GM18873 (cell line): ENCODE results near the gene IPO9.
"Not testable (repeated sequence)": the region's sequence is repeated elsewhere in the genome, so short reads cannot be mapped to it uniquely, and the experiment has no call there.

ENCODE experiments used
- ATAC-seq: cut with Tn5 transposase; IDR thresholded peaks from one replicate; pipeline ENCODE4 v1.9.1; 2021; ENCODE audit warnings: mild to moderate bottlenecking, moderate library complexity, moderate number of reproducible peaks; ENCODE audit not compliant: unreplicated experiment, low FRiP score

The IPO9 gene

DNA sequence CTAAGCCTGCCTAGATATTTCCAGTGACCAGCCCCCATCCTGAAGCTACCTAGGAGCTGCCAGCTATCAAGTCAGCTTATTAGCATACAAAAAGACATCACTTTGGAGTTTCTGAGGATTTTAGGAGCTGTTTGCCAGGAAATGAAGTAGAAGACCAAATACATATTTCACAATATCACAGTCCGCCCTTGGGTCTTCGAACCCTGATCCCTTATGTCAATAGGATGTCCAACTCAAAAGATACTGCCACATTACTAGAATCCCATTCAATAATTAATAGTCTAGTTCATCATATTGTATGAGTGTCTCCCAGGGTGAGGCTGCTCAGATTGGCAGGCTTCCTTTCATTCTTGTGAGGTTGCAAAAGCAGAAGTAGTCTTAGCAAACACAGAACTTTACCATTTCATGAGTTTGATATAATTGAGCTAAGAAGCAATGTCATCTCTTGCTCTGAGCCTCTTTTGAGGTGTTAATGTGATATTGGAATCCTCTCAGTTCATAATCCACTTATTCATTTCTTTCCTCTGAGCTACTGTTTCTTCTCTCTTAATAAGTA, 13.6 kb downstream of the IPO9 start:
- no peak for ATAC-seq

DNA sequence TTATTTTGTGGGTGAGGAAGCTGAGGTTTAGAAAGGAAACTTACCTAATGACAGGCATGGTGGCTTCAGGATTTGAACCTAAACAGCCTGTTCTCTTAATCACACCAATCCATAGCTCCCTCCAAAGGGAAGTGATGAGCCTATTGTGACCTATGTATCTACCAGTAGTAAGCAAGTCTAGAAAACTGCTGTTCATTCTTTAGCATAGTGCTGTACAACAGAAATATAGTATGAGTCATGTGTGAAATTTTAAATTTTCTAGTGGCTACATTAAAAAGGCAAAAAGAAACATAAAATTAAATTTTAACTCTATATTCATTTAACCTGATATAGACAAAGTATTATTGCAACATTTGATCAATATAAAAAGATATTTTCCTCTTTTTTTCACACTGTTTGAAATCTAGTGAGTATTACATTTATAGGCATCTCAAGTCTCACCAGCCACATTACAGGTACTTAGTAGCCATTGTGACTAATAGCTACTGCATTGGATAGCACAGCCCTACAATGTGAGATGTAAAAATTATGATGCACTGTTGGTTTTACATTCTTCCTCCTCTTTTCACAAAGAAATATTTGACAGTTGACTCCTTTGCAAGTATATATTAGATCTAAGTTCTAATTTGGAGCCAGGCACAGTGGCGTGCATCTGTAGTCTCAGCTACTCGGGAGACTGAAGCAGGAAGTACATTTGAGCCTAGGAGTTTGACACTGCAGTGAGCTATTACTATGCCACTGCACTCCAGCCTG, 16.6 kb downstream of the IPO9 start:
- ATAC-seq: no peak

DNA sequence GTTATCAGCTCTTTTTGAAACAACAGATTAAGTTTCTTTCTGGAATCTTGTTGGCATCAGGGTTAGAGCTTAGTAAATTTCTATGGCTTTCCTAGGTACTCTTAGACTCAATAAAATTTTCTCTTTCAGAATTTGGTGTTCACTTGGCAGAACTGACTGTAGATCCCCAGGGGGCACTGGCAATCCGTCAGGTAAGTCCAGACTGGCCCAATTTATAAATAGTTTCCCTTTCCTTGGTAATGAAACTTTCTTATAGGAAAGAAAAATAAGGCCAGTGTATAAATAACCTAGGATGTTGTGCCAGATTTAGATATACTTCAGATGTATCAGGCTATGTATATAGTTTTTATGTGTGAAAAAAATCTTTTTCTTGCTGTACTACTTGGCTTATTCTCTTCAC, 18.2 kb downstream of the IPO9 start:
- ATAC-seq: no peak

DNA sequence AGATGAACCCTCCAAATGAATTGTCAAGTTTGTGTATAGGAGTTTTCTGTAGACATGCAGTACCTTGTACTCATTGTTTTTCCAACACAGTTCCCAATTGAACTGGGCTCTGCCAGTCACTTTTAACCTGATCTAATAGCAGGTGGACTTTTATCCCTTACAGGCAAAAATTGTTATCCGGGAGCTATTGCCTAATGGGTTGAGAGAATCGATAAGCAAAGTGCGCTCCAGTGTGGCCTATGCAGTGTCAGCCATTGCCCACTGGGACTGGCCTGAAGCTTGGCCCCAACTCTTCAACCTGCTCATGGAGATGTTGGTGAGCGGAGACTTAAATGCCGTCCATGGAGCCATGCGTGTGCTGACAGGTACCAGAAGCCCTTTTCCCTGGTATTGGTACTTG, 19.3 kb downstream of the IPO9 start:
- no peak for ATAC-seq

DNA sequence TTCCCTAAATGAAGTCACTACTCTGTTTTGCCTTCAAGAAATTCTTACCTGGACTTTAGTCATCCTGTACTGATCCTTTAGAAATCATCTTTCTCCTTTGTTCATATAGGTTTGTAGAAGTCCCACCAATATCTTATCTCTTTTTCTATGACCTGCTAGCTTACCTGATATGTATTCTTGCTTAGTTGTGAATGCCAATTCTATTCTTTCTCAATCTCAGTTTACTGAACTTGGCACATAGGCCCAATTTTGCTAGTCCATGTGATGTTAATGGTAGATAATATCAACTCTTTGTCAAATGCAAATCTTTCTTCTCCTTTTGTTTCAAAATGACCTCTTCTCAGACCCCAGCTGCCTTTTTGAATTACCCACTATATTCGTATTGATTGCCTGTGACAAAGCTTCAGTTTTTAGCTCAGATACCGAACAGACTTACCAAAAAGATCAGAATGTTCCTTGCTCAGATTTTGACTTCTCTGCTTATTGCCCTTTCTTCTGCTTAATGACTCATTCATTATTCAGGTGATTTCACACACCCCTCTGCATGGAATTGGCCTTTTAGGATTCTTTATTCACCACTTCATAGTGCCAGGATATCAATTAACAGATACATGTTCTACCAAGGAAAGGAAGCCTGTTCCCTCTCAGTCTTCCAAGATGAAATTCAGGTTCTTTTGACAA, 20.6 kb downstream of the IPO9 start:
- no peak for ATAC-seq

DNA sequence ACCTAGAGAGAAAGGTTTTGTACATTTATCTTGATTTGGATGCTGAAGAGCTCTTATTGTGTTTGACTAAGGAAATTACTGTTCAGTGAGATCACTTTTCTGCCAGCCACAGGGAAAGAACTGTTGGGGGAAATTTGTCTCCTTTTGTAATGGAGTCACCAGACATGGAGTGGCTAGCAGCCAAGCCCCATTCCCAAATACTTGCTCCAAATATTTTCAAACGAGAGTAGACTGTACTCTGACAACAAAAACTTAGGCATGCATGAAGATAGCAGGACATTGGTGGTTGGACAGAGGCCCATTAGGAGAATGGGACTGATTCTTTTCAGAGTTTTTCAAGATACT, 21.1 kb downstream of the IPO9 start:
- ATAC-seq: no peak

DNA sequence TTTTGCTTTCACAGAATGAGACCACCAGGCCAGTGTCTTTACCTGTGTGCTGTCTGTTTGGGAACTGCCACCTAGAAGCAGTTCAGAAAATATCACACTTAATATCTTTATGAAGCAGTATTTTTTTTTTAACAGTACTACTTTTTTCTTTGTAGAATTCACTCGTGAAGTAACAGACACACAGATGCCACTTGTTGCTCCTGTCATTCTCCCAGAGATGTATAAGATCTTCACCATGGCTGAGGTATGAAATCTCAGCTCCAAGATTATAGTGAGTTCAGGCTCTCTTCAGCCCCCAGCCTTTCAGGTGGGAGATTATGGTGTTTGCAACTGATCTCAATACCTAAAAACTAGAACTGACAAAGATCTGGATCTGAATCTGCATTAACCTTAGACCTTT, 23.0 kb downstream of the IPO9 start:
- ATAC-seq: no peak

DNA sequence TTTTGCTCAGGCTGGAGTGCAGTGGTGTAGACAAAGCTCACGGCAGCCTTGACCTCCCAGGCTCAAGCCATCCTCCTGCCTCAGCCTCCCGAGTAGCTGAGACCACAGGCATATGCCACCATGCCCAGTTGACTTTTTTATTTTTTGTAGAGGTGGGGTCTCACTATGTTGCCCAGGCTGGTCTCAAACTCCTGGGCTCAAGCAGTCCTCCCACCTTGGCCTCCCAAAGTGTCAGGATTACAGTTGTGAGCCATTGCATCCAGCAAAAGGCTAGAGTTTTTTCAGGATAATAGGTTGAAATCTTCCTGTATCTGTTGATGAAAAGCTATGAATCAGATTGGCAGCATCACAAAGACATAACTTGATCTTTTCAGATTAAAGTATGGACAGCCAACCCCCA, 27.8 kb downstream of the IPO9 start:
- not testable (repeated sequence) for ATAC-seq

DNA sequence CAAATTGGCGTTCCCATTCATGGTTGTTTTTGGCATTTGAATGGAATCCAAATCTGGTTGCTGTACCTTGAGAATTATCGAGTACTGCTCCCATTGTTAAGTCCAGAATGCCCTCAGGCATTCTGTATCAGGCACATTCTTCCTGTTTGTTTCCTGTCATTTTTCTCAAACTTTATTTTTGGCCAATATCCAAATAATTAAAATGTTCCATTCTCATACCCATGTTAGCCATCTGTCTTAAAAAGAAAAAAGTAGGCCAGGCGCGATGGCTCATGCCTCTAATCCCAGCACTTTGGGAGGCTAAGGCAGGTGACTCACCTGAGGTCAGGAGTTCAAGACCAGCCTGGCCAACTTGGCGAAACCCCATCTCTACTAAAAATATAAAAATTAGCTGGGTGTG, 30.5 kb downstream of the IPO9 start:
- no peak for ATAC-seq

DNA sequence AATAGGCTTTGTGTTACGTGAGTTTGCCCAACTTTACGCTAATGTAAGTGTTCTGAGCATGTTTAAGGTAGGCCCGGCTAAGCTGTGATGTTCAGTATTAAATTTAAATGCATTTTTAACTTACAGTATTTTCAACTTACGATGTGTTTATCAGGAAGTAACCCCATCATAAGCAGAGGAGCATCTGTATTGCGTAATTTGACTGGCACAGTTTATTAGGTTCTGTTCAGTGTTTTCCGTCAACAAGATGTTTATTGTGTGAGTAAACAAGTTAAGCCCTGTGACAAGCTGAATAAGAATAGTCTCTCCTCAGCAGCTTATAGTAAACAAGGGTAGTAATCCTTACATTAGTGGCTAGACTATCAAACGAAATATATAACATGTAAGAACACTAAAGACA, 32.5 kb downstream of the IPO9 start:
- ATAC-seq: no peak

DNA sequence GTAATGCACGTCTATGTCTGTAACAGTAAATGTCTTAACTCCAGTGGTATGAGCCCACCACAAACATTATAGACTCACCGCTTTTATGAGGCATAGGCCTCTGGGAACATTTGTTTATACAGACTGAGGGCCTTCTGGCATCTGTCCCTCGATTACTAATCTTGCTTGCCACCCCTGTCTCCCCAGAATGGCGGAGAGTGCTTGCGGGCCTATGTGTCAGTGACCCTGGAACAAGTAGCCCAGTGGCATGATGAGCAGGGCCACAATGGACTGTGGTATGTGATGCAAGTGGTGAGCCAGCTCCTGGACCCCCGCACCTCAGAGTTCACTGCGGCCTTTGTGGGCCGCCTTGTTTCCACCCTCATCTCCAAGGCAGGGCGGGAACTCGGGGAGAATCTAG, 41.4 kb downstream of the IPO9 start:
- ATAC-seq: no peak

DNA sequence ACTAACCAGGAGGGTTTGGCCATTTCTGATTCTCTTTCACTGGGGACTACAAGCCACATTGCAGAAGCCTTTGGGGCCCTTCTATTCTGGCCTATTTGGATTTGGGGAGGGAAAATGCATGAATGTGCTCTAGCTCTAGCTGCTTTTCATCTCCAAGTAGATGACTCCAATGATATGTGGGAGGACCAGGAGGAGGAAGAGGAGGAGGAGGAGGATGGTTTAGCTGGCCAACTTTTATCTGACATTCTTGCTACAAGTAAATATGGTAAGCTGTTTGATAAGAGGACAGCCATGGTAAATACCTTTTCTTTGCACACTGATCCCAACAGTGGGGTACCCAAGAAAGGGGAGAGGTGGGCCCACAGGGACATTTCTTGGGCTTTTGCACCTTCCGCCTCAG, 45.7 kb downstream of the IPO9 start:
- ATAC-seq: no peak

DNA sequence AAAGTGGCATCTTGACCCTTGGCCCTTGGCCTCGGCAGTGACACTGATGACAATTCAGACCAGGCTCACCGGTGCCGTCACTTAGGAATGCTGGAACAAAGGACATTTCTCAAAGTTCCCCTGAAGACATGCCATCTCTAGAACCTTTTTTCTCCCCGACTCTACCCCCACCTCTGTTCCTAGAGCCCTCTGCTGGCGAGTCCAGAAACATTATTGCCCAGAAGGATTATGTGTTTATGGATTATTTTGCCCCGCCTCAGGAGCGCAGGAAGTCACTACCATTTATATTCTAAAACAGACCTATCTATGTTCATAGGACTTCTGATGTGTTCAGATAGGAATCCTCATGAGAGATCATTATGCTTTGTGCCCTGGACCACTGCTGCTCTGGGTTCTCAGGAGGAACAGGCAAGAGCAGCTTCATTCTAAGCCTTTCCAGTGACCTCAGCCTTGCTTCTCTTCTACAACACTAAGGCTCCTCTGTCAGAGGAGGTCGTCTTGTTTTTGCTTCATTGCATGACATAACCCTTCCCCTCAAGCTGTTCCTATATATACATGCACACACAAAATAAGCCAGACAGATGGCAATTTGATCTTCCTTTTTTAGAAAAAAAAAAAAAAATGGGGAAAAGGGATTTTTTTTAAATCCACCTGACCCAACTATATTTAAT, 47.3 kb downstream of the IPO9 start:
- no peak for ATAC-seq

DNA sequence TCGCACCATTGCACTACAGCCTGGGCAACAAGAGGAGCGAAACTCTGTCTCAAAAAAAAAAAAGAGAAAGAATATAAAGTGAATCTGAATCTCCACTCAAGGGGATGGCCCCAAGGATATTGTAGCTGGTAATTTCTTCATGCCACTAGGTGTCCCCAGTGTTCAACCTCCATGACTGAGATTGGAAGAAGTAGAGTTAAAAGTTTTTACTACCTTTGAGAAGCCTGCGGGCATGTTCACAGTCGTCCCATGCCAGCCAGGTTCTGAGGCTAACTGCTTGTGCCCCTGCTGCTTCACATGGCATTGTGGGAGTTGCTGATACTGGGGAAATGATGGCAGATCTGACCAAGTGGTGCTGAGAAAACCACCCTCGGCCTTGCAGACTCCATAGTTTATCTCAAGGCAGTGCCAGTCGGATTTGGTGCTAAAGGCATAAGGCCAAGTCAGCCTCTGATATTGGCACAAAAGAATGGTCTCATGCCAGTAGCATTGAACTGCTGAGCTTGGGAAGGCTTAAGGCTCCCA, 49.0 kb downstream of the IPO9 start:
- no peak for ATAC-seq

DNA sequence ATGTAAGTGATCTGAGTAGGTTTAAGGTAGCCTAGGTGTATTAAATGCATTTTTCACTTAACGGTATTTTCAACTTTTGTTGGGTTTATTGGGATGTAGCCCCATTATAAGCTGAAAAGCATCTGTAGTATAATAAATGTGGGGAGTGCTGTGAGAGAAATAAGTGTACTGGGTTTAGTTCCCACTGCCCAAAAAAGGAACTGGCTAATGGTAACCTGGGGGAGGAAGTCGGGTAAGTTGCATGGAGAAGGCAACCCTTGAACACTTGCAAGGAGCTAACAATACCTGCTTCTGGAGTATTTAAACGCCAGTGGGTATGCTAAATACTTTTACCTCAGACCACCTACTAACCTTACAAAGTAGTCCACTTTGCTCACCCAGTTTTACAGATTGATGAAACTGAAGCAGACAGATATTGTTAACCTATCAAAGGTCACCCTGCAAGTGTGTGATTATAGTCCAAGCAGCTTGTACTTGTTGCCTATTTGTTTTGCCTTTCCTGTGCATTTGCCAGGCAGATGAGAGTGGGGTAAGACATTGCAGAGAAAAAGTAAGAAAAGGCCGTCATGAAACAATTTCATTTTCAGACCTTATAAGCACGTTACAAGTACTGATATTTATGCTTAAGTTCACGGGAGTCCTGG, 52.1 kb downstream of the IPO9 start:
- ATAC-seq: no peak

DNA sequence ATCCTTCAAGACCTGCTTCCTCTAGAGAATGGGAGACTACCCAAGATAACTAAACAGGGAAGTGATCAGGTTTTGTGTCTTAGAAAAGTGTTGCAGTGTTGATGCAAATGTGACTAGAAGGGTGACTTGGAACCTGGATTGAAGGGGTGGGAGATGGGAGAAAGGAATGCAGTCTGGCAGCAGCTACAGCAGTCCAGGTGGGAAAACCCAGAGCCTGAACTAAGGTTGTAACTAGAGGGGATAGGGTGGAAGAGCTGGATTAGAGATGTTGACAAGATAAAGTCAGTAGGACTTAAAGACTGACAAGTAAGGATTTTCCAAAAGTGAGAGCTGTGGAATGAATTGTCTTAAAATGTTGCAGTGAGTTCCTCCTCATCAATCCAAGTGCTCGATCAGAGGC, 52.7 kb downstream of the IPO9 start:
- ATAC-seq: no peak

DNA sequence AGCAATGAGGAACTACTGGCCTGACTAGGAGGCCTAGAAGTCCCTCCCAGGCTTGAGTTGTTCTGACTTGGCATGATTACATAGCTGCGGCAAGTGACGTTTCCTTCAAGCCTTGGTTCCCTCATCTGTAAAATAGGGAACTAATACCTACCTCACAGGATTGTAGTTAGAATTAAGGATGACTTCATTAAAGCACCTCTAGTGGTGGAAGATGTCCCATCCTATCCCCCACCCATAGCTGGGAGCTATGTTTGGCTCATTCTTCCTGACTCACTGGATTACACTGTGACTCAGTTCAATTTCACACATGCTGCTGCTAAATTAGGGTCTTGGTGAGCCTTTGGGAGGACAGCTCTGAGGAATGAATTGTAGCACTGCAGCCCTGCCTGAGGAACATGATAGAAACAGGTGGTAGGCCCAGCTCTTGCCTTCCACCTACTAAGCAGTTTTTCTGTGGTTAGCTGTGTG, 53.7 kb downstream of the IPO9 start:
- ATAC-seq: no peak

DNA sequence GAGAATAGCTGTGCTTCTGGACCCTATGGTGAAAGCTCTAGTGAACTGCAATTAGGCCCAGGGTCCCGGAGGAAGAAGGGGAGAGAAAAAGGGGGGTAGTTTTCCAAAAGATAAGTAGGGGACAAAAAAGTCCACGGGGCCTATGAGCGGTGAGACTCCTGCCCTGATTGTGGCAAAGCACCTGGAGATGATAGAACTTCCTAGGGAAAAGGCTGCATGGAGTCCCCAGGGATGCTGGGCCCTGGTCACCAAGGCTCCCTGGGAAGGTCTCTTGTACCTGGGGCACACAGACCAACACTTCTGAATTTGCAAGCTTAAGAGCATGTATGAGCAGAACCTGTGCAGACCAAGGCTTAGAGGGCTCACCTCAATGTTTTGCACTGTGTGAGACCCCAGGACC, 54.3 kb downstream of the IPO9 start:
- no peak for ATAC-seq

DNA sequence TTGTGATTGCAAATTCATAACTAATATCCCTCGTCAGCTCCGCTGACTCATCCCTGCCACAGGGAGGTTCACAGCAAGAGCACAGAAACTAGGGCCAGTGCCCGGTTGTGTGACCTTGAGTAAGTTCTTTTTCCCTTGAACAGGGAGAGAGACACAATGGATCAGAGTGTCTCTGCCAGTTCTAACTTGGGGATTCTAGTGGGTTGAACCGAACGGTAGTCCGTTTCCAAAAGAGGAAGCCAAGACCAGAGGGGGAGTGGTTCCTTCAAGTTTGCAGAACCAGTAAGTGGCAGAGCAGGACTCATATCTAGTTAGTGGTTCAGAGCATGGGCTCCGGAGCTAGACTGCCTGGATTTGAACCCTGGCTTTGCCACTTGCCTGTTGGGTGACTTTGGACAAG, 54.8 kb downstream of the IPO9 start:
- ATAC-seq: no peak

DNA sequence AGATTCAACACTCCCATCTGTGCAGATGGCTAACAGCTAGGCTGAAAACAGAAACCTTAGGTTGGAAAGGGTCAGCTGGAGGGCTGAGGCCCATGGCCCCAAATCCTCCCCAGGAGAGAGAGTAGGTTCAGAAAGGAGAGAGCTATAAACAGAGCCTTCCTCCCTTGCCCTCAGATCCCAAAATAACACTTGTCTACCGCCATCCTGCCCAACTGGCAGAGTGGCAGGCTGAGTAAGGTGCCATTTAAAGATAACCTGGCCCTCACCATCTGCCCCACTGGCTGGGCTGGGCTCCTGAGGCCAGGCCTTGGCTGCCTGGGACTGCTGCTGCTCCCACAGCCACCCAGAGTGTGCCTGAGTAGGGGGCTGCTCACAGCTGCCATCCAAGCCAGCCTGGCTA, 55.5 kb downstream of the IPO9 start:
- ATAC-seq: no peak
